Lower leg skin (tissue), 4 donors: Measurements from ENCODE around the gene MITF. TPM values are rescaled to one million over a fixed set of nuclear protein-coding genes. Genes with fewer than 3 reads are reported as not detected.

ENCODE experiments used
- DNase-seq, 2 donors: peaks; one replicate each; pipeline ENCODE4 v3.0.0-alpha.2; 2019; ENCODE audit warnings: low spot score in 2 of 2
- H3K4me3 ChIP-seq: fragments of 200-600 bp; sonication (generic); 2 replicates; pipeline ENCODE4 v1.5.1; 2017; ENCODE audit warnings: mild to moderate bottlenecking, low read depth; ENCODE audit not compliant: poor library complexity, severe bottlenecking
- POLR2A ChIP-seq, 2 donors: fragments of 450-650 bp; IDR thresholded peaks; one replicate each; pipeline ENCODE4 v1.6.1; 2016 to 2017; ENCODE audit warnings: antibody characterized with exemption in 2 of 2, mild to moderate bottlenecking in 1 of 2, moderate library complexity in 1 of 2
- WGBS, 2 donors: methylation state at CpG; one replicate each; pipeline ENCODE4 v1.1.5; 2018; 5-methylcytosine and 5-hydroxymethylcytosine counted together
- intact Hi-C: fragments of 100-400 bp; cut with DNase I; formaldehyde crosslinking; loops from one replicate; pipeline ENCODE4 v1.15.0; 2023; ENCODE audit warnings: low total_unique reads
- total RNA-seq, 4 donors: library from RNA; depleted of rRNA; stranded (reverse); fragments of >200 nt; gene quantifications; one replicate each; pipeline ENCODE4 v1.1.0, GENCODE V29; 2016
- TF ChIP-seq, protein P1 (sequence below), 3 donors: fragments of 450-650 bp; IDR thresholded peaks; one replicate each; pipeline ENCODE4 v1.5.1; 2016; ENCODE audit warnings: antibody characterized with exemption in 3 of 3, mild to moderate bottlenecking in 3 of 3, moderate library complexity in 2 of 3

Gene MITF
- total RNA-seq, 4 donors from 2014 or later, result 12.9 to 22.9 (median 17.1) TPM

DNA sequence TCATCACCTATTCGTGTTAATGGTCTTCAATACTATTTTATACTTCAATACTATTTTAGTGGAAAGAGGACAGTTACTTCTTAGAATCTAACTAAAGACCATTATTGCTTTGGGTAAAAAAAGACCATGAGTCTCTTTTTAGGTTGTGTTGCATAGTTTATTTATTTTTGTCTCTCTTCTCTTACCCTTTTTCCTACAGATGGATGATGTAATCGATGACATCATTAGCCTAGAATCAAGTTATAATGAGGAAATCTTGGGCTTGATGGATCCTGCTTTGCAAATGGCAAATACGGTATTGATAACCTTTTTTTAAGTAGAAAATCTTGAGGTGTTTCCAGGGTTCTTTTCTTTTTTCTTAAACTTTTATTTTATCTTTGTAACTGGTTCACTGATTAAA lies 201.8 kb downstream of the MITF start:
- no peak overlapping the region for H3K4me3 ChIP-seq
- WGBS, 2 donors, result 90 to 95% methylated on average over 3 of the region's 3 CpGs
- TF ChIP-seq POLR2A (IDR thresholded peaks at IDR 0.05), result no peak
- TF ChIP-seq, protein P1, sequence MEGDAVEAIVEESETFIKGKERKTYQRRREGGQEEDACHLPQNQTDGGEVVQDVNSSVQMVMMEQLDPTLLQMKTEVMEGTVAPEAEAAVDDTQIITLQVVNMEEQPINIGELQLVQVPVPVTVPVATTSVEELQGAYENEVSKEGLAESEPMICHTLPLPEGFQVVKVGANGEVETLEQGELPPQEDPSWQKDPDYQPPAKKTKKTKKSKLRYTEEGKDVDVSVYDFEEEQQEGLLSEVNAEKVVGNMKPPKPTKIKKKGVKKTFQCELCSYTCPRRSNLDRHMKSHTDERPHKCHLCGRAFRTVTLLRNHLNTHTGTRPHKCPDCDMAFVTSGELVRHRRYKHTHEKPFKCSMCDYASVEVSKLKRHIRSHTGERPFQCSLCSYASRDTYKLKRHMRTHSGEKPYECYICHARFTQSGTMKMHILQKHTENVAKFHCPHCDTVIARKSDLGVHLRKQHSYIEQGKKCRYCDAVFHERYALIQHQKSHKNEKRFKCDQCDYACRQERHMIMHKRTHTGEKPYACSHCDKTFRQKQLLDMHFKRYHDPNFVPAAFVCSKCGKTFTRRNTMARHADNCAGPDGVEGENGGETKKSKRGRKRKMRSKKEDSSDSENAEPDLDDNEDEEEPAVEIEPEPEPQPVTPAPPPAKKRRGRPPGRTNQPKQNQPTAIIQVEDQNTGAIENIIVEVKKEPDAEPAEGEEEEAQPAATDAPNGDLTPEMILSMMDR (IDR thresholded peaks at IDR 0.05), result no peak
- no peak for DNase-seq
- intact Hi-C loops, result loop anchor here (5.0 kb wide), 1 partner anchor 1384 kb away; no protein-coding TSS in a partner anchor

DNA sequence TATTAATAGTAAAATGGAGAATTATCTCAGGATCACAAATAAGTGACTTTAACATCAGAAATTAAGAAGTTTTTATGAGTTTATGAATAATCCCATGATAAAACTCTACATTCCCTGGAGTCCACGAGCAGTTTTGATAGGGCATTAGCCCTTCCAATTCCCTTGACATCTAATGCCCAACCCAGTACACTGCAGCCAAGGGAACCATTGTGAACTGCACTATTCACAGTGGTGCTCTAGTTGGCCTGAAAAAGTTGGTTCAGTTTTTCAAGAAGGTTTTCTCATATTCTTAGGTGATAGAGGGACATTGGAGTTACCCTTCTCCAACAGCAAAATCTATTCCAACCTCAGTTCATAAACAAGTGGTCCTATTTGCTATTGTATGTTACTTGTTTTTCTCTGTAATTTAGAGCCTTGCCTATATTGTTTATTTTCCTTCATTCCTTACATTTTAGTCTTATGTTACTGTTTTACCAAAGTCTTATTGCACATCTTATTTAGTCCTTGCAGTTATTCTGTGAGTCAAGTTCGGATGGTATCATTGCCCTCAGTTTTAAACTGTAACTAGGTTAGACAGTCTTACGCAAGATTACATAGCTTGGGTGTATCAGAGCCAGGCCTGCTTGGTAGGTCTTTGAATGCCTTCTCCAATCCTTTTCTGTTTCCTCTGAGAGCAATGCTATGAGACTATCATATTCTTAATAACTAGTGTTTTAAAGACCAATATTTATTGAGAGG lies 202.3 kb downstream of the MITF start:
- intact Hi-C loops, result loop anchor here (5.0 kb wide), 1 partner anchor 1384 kb away; no protein-coding TSS in a partner anchor
- WGBS, 2 donors, result 86 to 93% methylated on average over 3 of the region's 3 CpGs
- TF ChIP-seq POLR2A (IDR thresholded peaks at IDR 0.05), result no peak
- TF ChIP-seq, protein P1 (IDR thresholded peaks at IDR 0.05), result no peak
- no peak overlapping the region for H3K4me3 ChIP-seq
- DNase-seq, result no peak

DNA sequence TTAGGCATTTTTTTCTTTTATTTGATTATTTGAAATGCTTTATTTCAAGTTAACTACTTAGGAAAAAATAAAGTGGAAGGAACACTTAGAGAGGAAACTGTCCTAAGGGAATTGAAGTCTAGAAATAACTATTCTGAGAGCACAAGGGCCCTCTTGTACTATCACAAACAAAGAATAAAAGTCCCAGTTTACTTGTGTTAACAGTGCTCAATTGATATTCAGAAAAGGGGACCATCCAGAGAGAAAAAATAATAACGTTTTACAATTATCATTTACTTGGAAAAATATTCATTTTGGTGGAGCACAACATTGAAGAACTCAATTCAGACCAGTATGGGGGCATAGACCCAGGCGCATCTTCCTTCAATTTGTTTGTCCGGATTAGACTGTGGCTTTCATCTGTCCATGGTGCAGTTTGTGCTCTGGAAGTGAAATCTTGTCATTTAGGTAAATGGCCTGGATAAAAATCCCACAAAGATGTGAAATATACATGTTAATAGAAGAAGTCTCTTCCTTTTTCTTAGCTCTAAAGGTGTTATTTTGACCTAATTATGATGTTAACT lies 205.7 kb downstream of the MITF start:
- TF ChIP-seq, protein P1 (IDR thresholded peaks at IDR 0.05), result no peak
- TF ChIP-seq POLR2A (IDR thresholded peaks at IDR 0.05), result no peak
- H3K4me3 ChIP-seq, result no peak overlapping the region
- 72 to 75% methylated on average over 3 of the region's 3 CpGs for WGBS, 2 donors
- intact Hi-C loops, result loop anchor here (5.0 kb wide), 1 partner anchor 1388 kb away; no protein-coding TSS in a partner anchor
- no peak for DNase-seq

DNA sequence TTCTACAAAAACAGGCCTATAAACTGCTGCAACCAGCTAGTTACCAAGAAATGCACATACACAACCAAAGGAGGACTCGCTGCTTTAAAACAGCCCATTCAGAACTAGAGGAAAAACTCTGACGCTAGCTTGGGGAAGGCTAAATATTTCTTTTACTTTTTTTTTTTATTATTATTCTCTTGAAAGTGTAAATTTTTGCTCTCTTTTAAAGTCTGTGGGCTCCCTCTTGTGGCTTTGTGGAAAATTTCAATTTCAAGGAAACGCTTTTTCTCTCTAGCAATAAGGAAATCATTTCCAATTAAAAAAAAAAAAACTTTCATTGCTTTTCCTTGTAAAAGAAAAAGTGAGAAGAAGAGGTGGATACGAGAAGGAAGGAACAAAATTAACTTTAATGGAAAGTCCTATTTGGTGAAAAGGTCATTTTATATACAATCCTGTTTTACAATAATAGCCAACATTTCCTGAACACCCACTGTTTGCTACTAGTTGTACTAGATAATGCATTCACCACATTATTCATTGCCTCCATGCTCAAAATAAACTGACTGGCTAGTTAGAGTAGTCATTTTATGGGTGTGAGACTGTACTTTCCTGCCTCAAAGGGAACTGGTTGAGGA lies 209.1 kb downstream of the MITF start:
- H3K4me3 ChIP-seq, result no peak overlapping the region
- DNase-seq, result no peak
- WGBS, 2 donors, result 4 to 11% methylated on average over 4 of the region's 4 CpGs
- intact Hi-C loops, result no loop called here
- TF ChIP-seq, protein P1 (IDR thresholded peaks at IDR 0.05), result no peak
- TF ChIP-seq POLR2A (IDR thresholded peaks at IDR 0.05), result no peak

DNA sequence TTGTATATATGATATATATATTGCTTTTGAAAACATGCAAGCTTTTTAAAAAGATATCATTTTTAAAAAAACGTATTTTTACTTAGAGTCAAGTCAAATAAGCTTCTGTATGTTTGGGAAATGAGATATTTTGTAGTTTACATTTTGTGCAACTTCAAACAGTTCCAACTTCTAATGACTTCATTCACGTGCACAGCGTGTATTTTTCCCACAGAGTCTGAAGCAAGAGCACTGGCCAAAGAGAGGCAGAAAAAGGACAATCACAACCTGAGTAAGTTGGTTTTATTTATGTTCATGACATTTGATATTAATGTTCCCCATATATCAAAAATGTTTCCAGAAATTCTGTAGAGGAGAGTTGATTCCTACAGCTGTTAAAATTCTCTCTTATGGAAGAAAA lies 212.4 kb downstream of the MITF start:
- no peak for DNase-seq
- 83 to 86% methylated on average over 3 of the region's 3 CpGs for WGBS, 2 donors
- TF ChIP-seq POLR2A (IDR thresholded peaks at IDR 0.05), result no peak
- TF ChIP-seq, protein P1 (IDR thresholded peaks at IDR 0.05), result no peak
- intact Hi-C loops, result no loop called here
- no peak overlapping the region for H3K4me3 ChIP-seq
